SK-N-MC (cell line): ENCODE results near the gene NDUFAF4.

Experiments
- EZH2 ChIP-seq: fragments of 200-600 bp; sonication (generic); IDR thresholded peaks from one replicate; pipeline ENCODE4 v1.6.1; 2017; ENCODE audit warnings: antibody characterized with exemption
- POLR2AphosphoS5 ChIP-seq: IDR thresholded peaks from 2 replicates; pipeline ENCODE4 v1.6.1; 2012; ENCODE audit warnings: mild to moderate bottlenecking, low read depth, low read length, borderline replicate concordance

GRCh38 chr6:96899451-96899998 is 1.8 kb upstream of the NDUFAF4 start:
- no peak for TF ChIP-seq POLR2AphosphoS5
- TF ChIP-seq EZH2 = no peak
